ENCODE results near the gene THSD7A. TPM values are rescaled to one million over a fixed set of nuclear protein-coding genes. Genes with fewer than 3 reads are reported as not detected.

THSD7A gene
- total and polyA plus RNA-seq, 2 donors: 4.5 to 30.8 TPM

GRCh38 chr7:11403781-11404180 is 428.2 kb downstream of the THSD7A start:
- Histone ChIP-seq H3K4me3 (ENCODE audit: low read depth, low read length) (no peak overlapping the region), H3K27ac (ENCODE audit: low read depth) (no peak overlapping the region), H3K4me1 (ENCODE audit: insufficient read depth) (no peaks in the 10 kb centered on the region), H3K36me3 (ENCODE audit: insufficient read depth) (no peaks in the 10 kb centered on the region)
- no peak for DNase-seq (ENCODE audit: extremely low spot score)
- 66% methylated on average over 1 of the region's 1 CpG for WGBS

DNA sequence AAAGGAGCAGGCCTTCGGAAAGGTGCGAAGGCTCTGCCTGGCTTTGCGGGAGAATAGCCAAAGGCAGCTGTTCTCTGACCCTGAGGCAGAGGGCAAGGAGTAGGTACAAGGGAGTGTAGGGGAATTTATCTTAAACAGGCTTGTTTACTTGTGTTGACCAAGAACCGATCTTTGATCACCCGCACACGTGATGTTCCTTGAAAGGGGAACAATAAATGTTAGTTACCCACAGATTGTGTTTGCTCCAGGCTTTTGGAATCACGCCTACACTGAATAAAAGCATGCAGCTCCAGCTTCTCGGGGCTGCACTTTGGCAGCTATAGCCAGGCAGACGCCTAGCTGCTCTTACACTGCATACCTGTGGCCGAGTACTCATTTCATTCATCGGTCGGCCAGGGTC is 437.6 kb downstream of the THSD7A start:
- 92% methylated on average over 12 of the region's 12 CpGs for WGBS
- Histone ChIP-seq H3K36me3 (ENCODE audit: insufficient read depth) (no peaks in the 10 kb centered on the region), H3K4me3 (ENCODE audit: low read depth, low read length) (no peak overlapping the region), H3K4me1 (ENCODE audit: insufficient read depth) (no peaks in the 10 kb centered on the region), H3K27ac (ENCODE audit: low read depth) (no peak overlapping the region)
- DNase-seq (ENCODE audit: extremely low spot score): no peak

GRCh38 chr7:11379641-11380040 is 452.4 kb downstream of the THSD7A start:
- Histone ChIP-seq H3K4me1 (ENCODE audit: insufficient read depth) (no peaks in the 10 kb centered on the region), H3K4me3 (ENCODE audit: low read depth, low read length) (no peak overlapping the region), H3K36me3 (ENCODE audit: insufficient read depth) (no peaks in the 10 kb centered on the region), H3K27ac (ENCODE audit: low read depth) (no peak overlapping the region)
- WGBS: 94% methylated on average over 4 of the region's 4 CpGs
- DNase-seq (ENCODE audit: extremely low spot score): no peak

- H3K36me3 ChIP-seq (ENCODE audit: insufficient read depth): no peaks in the 10 kb centered on the region
- WGBS: 77% methylated on average over 2 of the region's 2 CpGs
These were observed 455.5 kb downstream of the THSD7A start for GRCh38 chr7:11376529-11376928.

GRCh38 chr7:11374629-11375028 is 457.4 kb downstream of the THSD7A start:
- 95% methylated on average over 3 of the region's 3 CpGs for WGBS
- no peak overlapping the region for H3K27ac ChIP-seq (ENCODE audit: low read depth)
- DNase-seq (ENCODE audit: extremely low spot score): no peak
- no peak overlapping the region for H3K4me3 ChIP-seq (ENCODE audit: low read depth, low read length)
- no peaks in the 10 kb centered on the region for H3K36me3 ChIP-seq (ENCODE audit: insufficient read depth)
- no peaks in the 10 kb centered on the region for H3K4me1 ChIP-seq (ENCODE audit: insufficient read depth)

More at GRCh38 chr7:11376529-11376928, 455.5 kb downstream of the THSD7A start:
- Histone ChIP-seq H3K4me1 (ENCODE audit: insufficient read depth) (no peaks in the 10 kb centered on the region), H3K27ac (ENCODE audit: low read depth) (no peak overlapping the region), H3K4me3 (ENCODE audit: low read depth, low read length) (no peak overlapping the region)
- DNase-seq (ENCODE audit: extremely low spot score): no peak

- WGBS: 86% methylated on average over 2 of the region's 2 CpGs
- no peak for DNase-seq (ENCODE audit: extremely low spot score)
- Histone ChIP-seq H3K4me3 (ENCODE audit: low read depth, low read length) (no peak overlapping the region), H3K4me1 (ENCODE audit: insufficient read depth) (no peaks in the 10 kb centered on the region), H3K27ac (ENCODE audit: low read depth) (no peak overlapping the region), H3K36me3 (ENCODE audit: insufficient read depth) (no peaks in the 10 kb centered on the region)
These were observed 458.4 kb downstream of the THSD7A start for GRCh38 chr7:11373546-11374142.

DNA sequence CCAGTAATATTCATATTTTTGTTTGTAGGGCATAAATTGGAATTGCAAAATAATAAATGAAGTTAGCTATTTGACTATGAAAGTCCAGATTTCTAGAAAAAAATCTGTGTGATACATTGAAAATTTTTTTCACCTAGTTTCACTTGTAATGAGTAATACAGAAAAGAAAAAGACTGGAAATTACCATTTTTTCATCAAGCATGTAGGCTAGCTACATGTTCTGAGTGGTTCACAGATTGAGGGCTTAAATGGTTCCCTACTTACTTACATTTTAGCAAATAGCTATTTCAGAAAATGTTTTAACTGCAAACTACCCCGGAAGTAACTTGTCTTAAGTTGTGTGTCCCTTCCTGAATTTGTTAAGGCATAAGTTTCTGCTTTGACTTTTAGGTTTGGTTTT is 462.3 kb downstream of the THSD7A start:
- DNase-seq (ENCODE audit: extremely low spot score): no peak
- 38% methylated on average over 1 of the region's 1 CpG for WGBS
- H3K4me1 ChIP-seq (ENCODE audit: insufficient read depth): no peaks in the 10 kb centered on the region
- H3K27ac ChIP-seq (ENCODE audit: low read depth): no peak overlapping the region
- no peaks in the 10 kb centered on the region for H3K36me3 ChIP-seq (ENCODE audit: insufficient read depth)
- no peak overlapping the region for H3K4me3 ChIP-seq (ENCODE audit: low read depth, low read length)

DNA sequence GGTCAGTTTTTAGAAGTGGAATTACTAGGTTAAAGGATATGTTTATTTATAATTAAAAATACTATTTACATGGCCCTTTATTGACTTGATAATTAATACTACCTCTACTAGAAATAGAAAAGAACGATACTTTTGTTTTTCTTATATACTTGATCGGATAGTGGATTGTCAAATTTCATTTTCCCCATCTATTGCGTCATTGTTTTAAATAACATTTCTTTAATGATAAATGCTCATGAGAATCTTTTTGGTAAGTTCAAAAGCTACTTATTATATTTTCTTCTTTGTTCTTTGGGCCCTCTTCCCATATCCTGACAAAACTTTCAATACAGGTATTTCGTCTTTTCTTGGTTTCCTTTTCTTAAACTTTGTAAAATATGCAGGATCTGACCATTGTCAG is 465.9 kb downstream of the THSD7A start:
- no peak overlapping the region for H3K4me3 ChIP-seq (ENCODE audit: low read depth, low read length)
- no peaks in the 10 kb centered on the region for H3K36me3 ChIP-seq (ENCODE audit: insufficient read depth)
- no peak for DNase-seq (ENCODE audit: extremely low spot score)
- no peak overlapping the region for H3K27ac ChIP-seq (ENCODE audit: low read depth)
- no peaks in the 10 kb centered on the region for H3K4me1 ChIP-seq (ENCODE audit: insufficient read depth)
- WGBS: 93% methylated on average over 4 of the region's 4 CpGs

DNA sequence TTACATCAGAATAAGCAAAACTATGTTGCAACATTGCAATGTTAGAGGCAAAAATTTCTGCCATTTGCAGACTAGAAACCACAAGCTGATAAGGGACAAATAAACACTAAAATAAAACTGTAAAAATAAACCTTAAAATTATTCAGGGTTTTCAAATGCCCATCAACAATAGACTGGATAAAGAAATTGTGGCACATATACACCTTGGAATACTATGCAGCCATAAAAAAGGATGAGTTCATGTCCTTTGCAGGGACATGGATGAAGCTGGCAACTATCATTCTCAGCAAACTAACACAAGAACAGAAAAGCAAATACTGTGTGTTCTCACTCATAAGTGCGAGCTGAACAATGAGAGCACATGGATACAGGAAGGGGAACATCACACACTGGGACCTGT is 473.4 kb downstream of the THSD7A start:
- Histone ChIP-seq H3K4me1 (ENCODE audit: insufficient read depth) (no peaks in the 10 kb centered on the region), H3K4me3 (ENCODE audit: low read depth, low read length) (no peak overlapping the region), H3K36me3 (ENCODE audit: insufficient read depth) (no peaks in the 10 kb centered on the region), H3K27ac (ENCODE audit: low read depth) (no peak overlapping the region)
- WGBS: 97% methylated on average over 1 of the region's 1 CpG
- no peak for DNase-seq (ENCODE audit: extremely low spot score)

GRCh38 chr7:11355399-11356005 is 476.5 kb downstream of the THSD7A start:
- no peaks in the 10 kb centered on the region for H3K4me1 ChIP-seq (ENCODE audit: insufficient read depth)
- H3K36me3 ChIP-seq (ENCODE audit: insufficient read depth): no peaks in the 10 kb centered on the region
- DNase-seq (ENCODE audit: extremely low spot score): no peak
- no peak overlapping the region for H3K4me3 ChIP-seq (ENCODE audit: low read depth, low read length)
- WGBS: 39% methylated on average over 5 of the region's 5 CpGs
- H3K27ac ChIP-seq (ENCODE audit: low read depth): no peak overlapping the region

DNA sequence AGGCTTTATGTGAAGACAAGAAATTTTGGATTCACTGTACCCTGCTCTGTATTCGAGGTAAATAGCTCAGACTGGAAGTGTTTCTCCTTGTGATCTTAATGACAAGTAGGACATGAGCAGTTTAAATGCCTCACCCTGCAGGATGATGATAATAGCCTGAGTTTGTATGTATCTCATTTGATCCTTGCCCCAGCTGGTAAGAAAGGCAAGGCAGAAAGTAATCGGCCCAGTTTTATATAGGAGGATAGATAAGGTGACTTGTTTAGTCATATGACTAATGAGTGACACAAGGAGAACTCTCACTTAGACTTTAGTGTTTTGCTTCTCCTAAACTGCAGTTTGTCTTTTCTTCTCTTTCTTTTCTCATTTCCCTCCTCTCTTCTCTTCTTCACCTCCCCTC is 485.7 kb downstream of the THSD7A start:
- 46% methylated on average over 2 of the region's 2 CpGs for WGBS
- Histone ChIP-seq H3K36me3 (ENCODE audit: insufficient read depth) (no peaks in the 10 kb centered on the region), H3K4me1 (ENCODE audit: insufficient read depth) (no peaks in the 10 kb centered on the region), H3K27ac (ENCODE audit: low read depth) (no peak overlapping the region), H3K4me3 (ENCODE audit: low read depth, low read length) (no peak overlapping the region)
- no peak for DNase-seq (ENCODE audit: extremely low spot score)

- Histone ChIP-seq H3K27ac (ENCODE audit: low read depth) (no peak overlapping the region), H3K4me3 (ENCODE audit: low read depth, low read length) (no peak overlapping the region), H3K4me1 (ENCODE audit: insufficient read depth) (no peaks in the 10 kb centered on the region), H3K36me3 (ENCODE audit: insufficient read depth) (no peaks in the 10 kb centered on the region)
- no peak for DNase-seq (ENCODE audit: extremely low spot score)
- WGBS: 88% methylated on average over 2 of the region's 2 CpGs
These were observed 486.4 kb downstream of the THSD7A start for GRCh38 chr7:11345621-11346020.

GRCh38 chr7:11343818-11344413 is 488.1 kb downstream of the THSD7A start:
- WGBS: 15% methylated on average over 10 of the region's 10 CpGs
- Histone ChIP-seq H3K27ac (ENCODE audit: low read depth) (no peak overlapping the region), H3K36me3 (ENCODE audit: insufficient read depth) (no peaks in the 10 kb centered on the region), H3K4me3 (ENCODE audit: low read depth, low read length) (no peak overlapping the region), H3K4me1 (ENCODE audit: insufficient read depth) (no peaks in the 10 kb centered on the region)
- DNase-seq (ENCODE audit: extremely low spot score): peak; percentile 31

DNA sequence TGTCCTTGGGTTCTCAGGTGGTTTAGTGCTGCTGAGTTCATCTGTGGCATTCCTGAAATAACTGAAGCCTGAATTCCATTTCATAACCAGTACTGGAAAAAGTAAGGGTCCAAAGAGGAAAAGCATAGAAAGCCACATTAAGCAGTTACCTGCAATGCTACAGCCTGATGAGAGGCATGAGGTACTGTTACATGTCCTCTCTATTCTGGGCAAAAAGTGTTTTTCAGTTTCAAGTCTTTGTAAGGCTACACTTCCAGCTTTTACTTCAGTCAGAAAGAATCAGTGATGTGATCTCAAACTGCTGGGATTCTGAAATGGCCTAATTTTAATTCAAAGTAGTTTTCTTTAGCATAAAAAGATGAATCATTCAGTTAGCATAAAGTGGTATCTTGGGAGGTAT is 488.9 kb downstream of the THSD7A start:
- DNase-seq (ENCODE audit: extremely low spot score): no peak
- Histone ChIP-seq H3K4me3 (ENCODE audit: low read depth, low read length) (no peak overlapping the region), H3K27ac (ENCODE audit: low read depth) (no peak overlapping the region), H3K4me1 (ENCODE audit: insufficient read depth) (no peaks in the 10 kb centered on the region), H3K36me3 (ENCODE audit: insufficient read depth) (no peaks in the 10 kb centered on the region)

All from urinary bladder (tissue), 4 donors.